ENCODE measurements around the gene TBC1D30.

Gene TBC1D30

GRCh38 chr12:64819816-64820402 is 4.5 kb upstream of the TBC1D30 start:
- no peak for TF ChIP-seq ZNF8 (CRISPR knock-in tag; IDR thresholded peaks at IDR 0.05)
- TF ChIP-seq ZC3H10 (CRISPR knock-in tag; IDR thresholded peaks at IDR 0.05), result no peak
- no peak for TF ChIP-seq SNAI2 (CRISPR knock-in tag; IDR thresholded peaks at IDR 0.05)
- TF ChIP-seq, protein P1, sequence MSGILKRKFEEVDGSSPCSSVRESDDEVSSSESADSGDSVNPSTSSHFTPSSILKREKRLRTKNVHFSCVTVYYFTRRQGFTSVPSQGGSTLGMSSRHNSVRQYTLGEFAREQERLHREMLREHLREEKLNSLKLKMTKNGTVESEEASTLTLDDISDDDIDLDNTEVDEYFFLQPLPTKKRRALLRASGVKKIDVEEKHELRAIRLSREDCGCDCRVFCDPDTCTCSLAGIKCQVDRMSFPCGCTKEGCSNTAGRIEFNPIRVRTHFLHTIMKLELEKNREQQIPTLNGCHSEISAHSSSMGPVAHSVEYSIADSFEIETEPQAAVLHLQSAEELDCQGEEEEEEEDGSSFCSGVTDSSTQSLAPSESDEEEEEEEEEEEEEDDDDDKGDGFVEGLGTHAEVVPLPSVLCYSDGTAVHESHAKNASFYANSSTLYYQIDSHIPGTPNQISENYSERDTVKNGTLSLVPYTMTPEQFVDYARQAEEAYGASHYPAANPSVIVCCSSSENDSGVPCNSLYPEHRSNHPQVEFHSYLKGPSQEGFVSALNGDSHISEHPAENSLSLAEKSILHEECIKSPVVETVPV (CRISPR knock-in tag; IDR thresholded peaks at IDR 0.05), result no peak
- TF ChIP-seq POU6F1 (CRISPR knock-in tag; IDR thresholded peaks at IDR 0.05; ENCODE audit: borderline replicate concordance, low read depth), result no peak
- no peak for TF ChIP-seq PPARA (CRISPR knock-in tag; IDR thresholded peaks at IDR 0.05; ENCODE audit: borderline replicate concordance)
- no peak for TF ChIP-seq ISL1 (CRISPR knock-in tag; IDR thresholded peaks at IDR 0.05)
- TF ChIP-seq PATZ1 (CRISPR knock-in tag; IDR thresholded peaks at IDR 0.05; ENCODE audit: borderline replicate concordance), result no peak

DNA sequence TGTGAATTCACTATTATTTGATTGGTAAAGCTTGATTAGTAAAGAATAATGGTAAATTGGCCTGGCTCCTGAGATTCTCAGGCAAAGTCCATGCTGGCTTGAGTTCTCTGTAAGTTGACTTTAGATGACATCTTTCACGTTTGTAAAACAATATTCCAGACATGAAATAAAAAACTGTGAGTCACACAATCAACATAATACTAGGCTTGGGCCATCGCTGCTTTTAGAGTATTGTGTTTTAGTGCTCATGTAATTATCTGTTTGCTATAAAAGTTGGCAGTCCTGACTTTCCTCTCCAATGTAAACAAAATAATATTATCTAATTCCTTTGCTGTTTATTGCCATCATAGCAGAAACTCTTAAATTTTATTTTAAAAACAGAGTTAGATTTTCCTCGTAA is 3.9 kb upstream of the TBC1D30 start:
- no peak for TF ChIP-seq SNAI2 (CRISPR knock-in tag; IDR thresholded peaks at IDR 0.05)
- TF ChIP-seq, protein P1 (CRISPR knock-in tag; IDR thresholded peaks at IDR 0.05), result no peak
- no peak for TF ChIP-seq GLIS3 (CRISPR knock-in tag; IDR thresholded peaks at IDR 0.05)
- TF ChIP-seq TCF4 (CRISPR knock-in tag; IDR thresholded peaks at IDR 0.05; ENCODE audit: borderline replicate concordance), result no peak
- TF ChIP-seq BACH2 (CRISPR knock-in tag; IDR thresholded peaks at IDR 0.05; ENCODE audit: borderline replicate concordance), result no peak
- no peak for TF ChIP-seq PPARA (CRISPR knock-in tag; IDR thresholded peaks at IDR 0.05; ENCODE audit: borderline replicate concordance)
- no peak for TF ChIP-seq RARB (CRISPR knock-in tag; IDR thresholded peaks at IDR 0.05)
- TF ChIP-seq POU6F1 (CRISPR knock-in tag; IDR thresholded peaks at IDR 0.05; ENCODE audit: borderline replicate concordance, low read depth), result no peak
- TF ChIP-seq OSR1 (CRISPR knock-in tag; IDR thresholded peaks at IDR 0.05), result no peak
- no peak for TF ChIP-seq ZNF8 (CRISPR knock-in tag; IDR thresholded peaks at IDR 0.05)
- TF ChIP-seq, protein P2, sequence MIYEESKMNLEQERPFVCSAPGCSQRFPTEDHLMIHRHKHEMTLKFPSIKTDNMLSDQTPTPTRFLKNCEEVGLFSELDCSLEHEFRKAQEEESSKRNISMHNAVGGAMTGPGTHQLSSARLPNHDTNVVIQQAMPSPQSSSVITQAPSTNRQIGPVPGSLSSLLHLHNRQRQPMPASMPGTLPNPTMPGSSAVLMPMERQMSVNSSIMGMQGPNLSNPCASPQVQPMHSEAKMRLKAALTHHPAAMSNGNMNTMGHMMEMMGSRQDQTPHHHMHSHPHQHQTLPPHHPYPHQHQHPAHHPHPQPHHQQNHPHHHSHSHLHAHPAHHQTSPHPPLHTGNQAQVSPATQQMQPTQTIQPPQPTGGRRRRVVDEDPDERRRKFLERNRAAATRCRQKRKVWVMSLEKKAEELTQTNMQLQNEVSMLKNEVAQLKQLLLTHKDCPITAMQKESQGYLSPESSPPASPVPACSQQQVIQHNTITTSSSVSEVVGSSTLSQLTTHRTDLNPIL (CRISPR knock-in tag; IDR thresholded peaks at IDR 0.05; ENCODE audit: low read depth), result no peak
- TF ChIP-seq PATZ1 (CRISPR knock-in tag; IDR thresholded peaks at IDR 0.05; ENCODE audit: borderline replicate concordance), result no peak
- no peak for TF ChIP-seq ZFP3 (CRISPR knock-in tag; IDR thresholded peaks at IDR 0.05)
- TF ChIP-seq TSHZ2 (CRISPR knock-in tag; IDR thresholded peaks at IDR 0.05), result no peak
- TF ChIP-seq ARNTL (CRISPR knock-in tag; IDR thresholded peaks at IDR 0.05; ENCODE audit: borderline replicate concordance, low read depth), result no peak
- TF ChIP-seq ZFP30 (CRISPR knock-in tag; IDR thresholded peaks at IDR 0.05), result no peak
- no peak for TF ChIP-seq ISL1 (CRISPR knock-in tag; IDR thresholded peaks at IDR 0.05)
- TF ChIP-seq CSDC2 (CRISPR knock-in tag; IDR thresholded peaks at IDR 0.05), result no peak

More at GRCh38 chr12:64819816-64820402, 4.5 kb upstream of the TBC1D30 start:
- no peak for ATAC-seq

More for the DNA sequence above, 3.9 kb upstream of the TBC1D30 start:
- no peak for ATAC-seq
